Panc1 (cell line): Measurements from ENCODE around the gene GLI3. TPM values are rescaled to one million over a fixed set of nuclear protein-coding genes. Genes with fewer than 3 reads are reported as not detected.

ENCODE experiments used
- ATAC-seq: fragments of 200-7000 bp; cut with Tn5 transposase; 2 replicates; pipeline ENCODE4 v1.9.1; 2020; ENCODE audit warnings: mild to moderate bottlenecking, moderate library complexity
- Bru-seq: library from RNA; stranded (reverse); fragments of 400-500 nt; gene quantifications from one replicate; lab custom pipeline; 2021; lab: Mats Ljungman, UMichigan
- BruChase-seq, 2 experiments: library from RNA; stranded (reverse); fragments of 400-500 nt; gene quantifications; one replicate each; lab custom pipeline; 2021; lab: Mats Ljungman, UMichigan
- BruUV-seq: library from RNA; stranded (reverse); fragments of 400-500 nt; replicated peaks from 2 replicates; lab custom pipeline; 2021; lab: Mats Ljungman, UMichigan
- CTCF ChIA-PET: fragments of 300-600 bp; sonication (Branson Sonifier 250); formaldehyde crosslinking; loops from one replicate; lab custom pipeline; 2022; ENCODE audit warnings: antibody characterized with exemption; lab: Charles Lee
- POLR2A ChIA-PET: fragments of 300-600 bp; sonication (Branson Sonifier 250); formaldehyde crosslinking; loops from one replicate; lab custom pipeline; 2022; ENCODE audit warnings: antibody characterized with exemption; lab: Charles Lee
- DNase-seq: peaks from one replicate; pipeline ENCODE4 v3.0.0-alpha.2; 2010; ENCODE audit warnings: low read depth, low spot score
- H3K27ac ChIP-seq: 2 replicates; pipeline ENCODE4 v1.5.1; 2011; ENCODE audit warnings: mild to moderate bottlenecking, low read length, inconsistent platforms
- H3K27me3 ChIP-seq: fragments of 200-500 bp; sonication (Bioruptor generic); 2 replicates; pipeline ENCODE4 v1.6.0; 2014; ENCODE audit warnings: low read length, inconsistent platforms; ENCODE audit not compliant: control insufficient read depth, insufficient read depth
- H3K36me3 ChIP-seq: fragments of 200-500 bp; sonication (Bioruptor generic); 2 replicates; pipeline ENCODE4 v1.5.1; 2014; ENCODE audit warnings: inconsistent platforms, mild to moderate bottlenecking, low read length, moderate library complexity; ENCODE audit not compliant: control insufficient read depth, insufficient read depth
- H3K4me1 ChIP-seq: 2 replicates; pipeline ENCODE4 v1.5.1; 2011; ENCODE audit warnings: inconsistent platforms, mild to moderate bottlenecking, low read length, moderate library complexity; ENCODE audit not compliant: control insufficient read depth, insufficient read depth
- H3K4me3 ChIP-seq, 2 experiments: 2 replicates each; pipeline ENCODE4 v1.5.1; 2011 to 2012; ENCODE audit warnings: low read depth in 2 of 2, low read length in 2 of 2, mild to moderate bottlenecking in 2 of 2, inconsistent platforms in 1 of 2, moderate library complexity in 1 of 2
- H3K9me3 ChIP-seq: fragments of 200-500 bp; sonication (Bioruptor generic); 2 replicates; pipeline ENCODE4 v1.5.1; 2014; ENCODE audit warnings: low read depth, mild to moderate bottlenecking, inconsistent platforms, low read length, moderate library complexity; ENCODE audit not compliant: control insufficient read depth, insufficient read depth
- POLR2AphosphoS5 ChIP-seq: IDR thresholded peaks from 2 replicates; pipeline ENCODE4 v1.6.1; 2012; ENCODE audit warnings: mild to moderate bottlenecking, low read depth, low read length, moderate library complexity
- SIN3A ChIP-seq: IDR thresholded peaks from 2 replicates; pipeline ENCODE4 v1.6.1; 2012; ENCODE audit warnings: low read depth, mild to moderate bottlenecking, low read length, moderate library complexity, borderline replicate concordance; ENCODE audit not compliant: insufficient read depth
- TCF7L2 ChIP-seq: IDR thresholded peaks from 2 replicates; pipeline ENCODE4 v1.6.1; 2011; ENCODE audit warnings: mild to moderate bottlenecking, low read depth, low read length, inconsistent platforms
- in situ Hi-C: cut with HindIII; loops from 2 replicates; pipeline ENCODE4 v1.10.0; 2016; ENCODE audit warnings: low sequenced_read_pairs, low pct_unique_long_range_greater_than_20kb
- intact Hi-C: fragments of 100-400 bp; cut with micrococcal nuclease; formaldehyde crosslinking; loops from one replicate; pipeline ENCODE4 v1.10.0; 2022; ENCODE audit not compliant: unreplicated experiment
- long read RNA-seq: library from polyadenylated mRNA; unstranded; transcript quantifications from one replicate; pipeline ENCODE4 v2.0.0, GENCODE V29; 2021; ENCODE audit not compliant: unreplicated experiment
- polyA plus RNA-seq: library from polyadenylated mRNA; unstranded; fragments of >200 nt; gene quantifications from one replicate; pipeline ENCODE4 v1.2.1, GENCODE V29; 2012; ENCODE audit warnings: missing spikeins; ENCODE audit not compliant: insufficient read length
- total RNA-seq: library from RNA; stranded (reverse); gene quantifications from one replicate; pipeline ENCODE4 v1.2.1, GENCODE V29; 2021; ENCODE audit not compliant: unreplicated experiment
- TF ChIP-seq, protein P1 (sequence below), 2 experiments: IDR thresholded peaks; 2 replicates each; pipeline ENCODE4 v1.6.1; 2011 to 2012; ENCODE audit warnings: low read depth in 2 of 2, control low read depth in 1 of 2, low read length in 1 of 2, mild to moderate bottlenecking in 1 of 2, moderate library complexity in 1 of 2; ENCODE audit not compliant: insufficient read depth in 1 of 2
- TF ChIP-seq, protein P2 (sequence below): fragments of 450-650 bp; IDR thresholded peaks from 2 replicates; pipeline ENCODE4 v1.5.1; 2017; ENCODE audit warnings: mild to moderate bottlenecking

The GLI3 gene
- total RNA-seq: 3.7 TPM
- polyA plus RNA-seq: 0.84 TPM
- Bru-seq, nascent RNA: percentile 43 among the genes with signal in this experiment
- BruChase-seq, experiment 1, labeled RNA remaining after a 2-hour chase: percentile 33 among the genes with signal in this experiment
- BruChase-seq, experiment 2, labeled RNA remaining after a 6-hour chase: percentile 35 among the genes with signal in this experiment
- long read RNA-seq, partial matches to known transcripts: 0 of 4 reads
- long read RNA-seq, other reads (novel, unspliced or antisense): 4 of 4 reads

DNA sequence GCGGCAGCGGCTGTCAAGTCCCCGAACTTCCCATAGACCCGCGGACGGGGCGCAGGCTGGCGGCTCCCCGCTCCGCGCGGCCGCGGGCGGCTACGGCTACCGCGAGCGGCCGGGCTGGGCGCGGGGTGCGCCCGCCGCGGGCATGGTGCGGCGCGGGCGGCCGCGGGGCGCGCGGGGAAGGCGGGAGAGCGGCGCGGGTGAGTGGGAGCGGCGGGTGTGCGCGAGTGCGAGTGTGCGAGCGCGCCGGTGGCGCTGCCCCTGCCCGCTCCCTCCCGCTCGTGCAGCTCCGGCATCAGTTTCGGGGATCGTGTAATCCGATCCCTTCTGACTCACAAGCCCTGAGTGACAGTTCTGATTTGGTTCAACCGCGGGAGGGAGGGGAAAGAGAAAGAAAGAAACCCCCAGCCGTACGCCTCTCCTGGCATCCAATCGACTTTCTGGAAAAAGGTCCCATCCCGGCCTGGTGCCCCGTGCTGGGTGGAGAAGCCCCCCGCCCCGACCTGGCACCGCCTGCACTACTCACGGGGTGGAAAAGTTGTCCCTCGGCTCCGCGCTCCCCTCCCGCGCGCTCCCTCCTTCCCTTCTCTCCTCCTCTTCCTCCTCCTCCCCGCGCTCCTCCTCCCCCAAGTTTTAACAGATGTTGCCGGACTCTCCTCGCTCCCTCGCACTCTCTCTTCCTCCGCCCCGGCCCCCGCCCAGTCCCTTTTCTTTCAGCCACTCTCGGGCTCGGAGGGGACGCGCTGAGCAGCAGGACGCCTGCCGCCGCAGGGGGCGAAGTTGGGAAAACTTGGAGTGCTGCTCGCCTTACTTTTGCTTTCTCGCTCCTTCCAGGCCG lies at the start of gene GLI3:
Gene GLI3, minus strand, starts transcription at position 234 of the 835 bp plus-strand sequence. CDS start 13,956 bp downstream, outside the sequence.
- TF ChIP-seq POLR2AphosphoS5: no peak
- no peak for TF ChIP-seq SIN3A
- TF ChIP-seq, protein P1, sequence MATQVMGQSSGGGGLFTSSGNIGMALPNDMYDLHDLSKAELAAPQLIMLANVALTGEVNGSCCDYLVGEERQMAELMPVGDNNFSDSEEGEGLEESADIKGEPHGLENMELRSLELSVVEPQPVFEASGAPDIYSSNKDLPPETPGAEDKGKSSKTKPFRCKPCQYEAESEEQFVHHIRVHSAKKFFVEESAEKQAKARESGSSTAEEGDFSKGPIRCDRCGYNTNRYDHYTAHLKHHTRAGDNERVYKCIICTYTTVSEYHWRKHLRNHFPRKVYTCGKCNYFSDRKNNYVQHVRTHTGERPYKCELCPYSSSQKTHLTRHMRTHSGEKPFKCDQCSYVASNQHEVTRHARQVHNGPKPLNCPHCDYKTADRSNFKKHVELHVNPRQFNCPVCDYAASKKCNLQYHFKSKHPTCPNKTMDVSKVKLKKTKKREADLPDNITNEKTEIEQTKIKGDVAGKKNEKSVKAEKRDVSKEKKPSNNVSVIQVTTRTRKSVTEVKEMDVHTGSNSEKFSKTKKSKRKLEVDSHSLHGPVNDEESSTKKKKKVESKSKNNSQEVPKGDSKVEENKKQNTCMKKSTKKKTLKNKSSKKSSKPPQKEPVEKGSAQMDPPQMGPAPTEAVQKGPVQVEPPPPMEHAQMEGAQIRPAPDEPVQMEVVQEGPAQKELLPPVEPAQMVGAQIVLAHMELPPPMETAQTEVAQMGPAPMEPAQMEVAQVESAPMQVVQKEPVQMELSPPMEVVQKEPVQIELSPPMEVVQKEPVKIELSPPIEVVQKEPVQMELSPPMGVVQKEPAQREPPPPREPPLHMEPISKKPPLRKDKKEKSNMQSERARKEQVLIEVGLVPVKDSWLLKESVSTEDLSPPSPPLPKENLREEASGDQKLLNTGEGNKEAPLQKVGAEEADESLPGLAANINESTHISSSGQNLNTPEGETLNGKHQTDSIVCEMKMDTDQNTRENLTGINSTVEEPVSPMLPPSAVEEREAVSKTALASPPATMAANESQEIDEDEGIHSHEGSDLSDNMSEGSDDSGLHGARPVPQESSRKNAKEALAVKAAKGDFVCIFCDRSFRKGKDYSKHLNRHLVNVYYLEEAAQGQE (IDR thresholded peaks at IDR 0.05; ENCODE audit: insufficient read depth in 1 of 2, low read depth in 2 of 2, low read length in 1 of 2): no peak
- TF ChIP-seq TCF7L2: no peak
- TF ChIP-seq, protein P2, sequence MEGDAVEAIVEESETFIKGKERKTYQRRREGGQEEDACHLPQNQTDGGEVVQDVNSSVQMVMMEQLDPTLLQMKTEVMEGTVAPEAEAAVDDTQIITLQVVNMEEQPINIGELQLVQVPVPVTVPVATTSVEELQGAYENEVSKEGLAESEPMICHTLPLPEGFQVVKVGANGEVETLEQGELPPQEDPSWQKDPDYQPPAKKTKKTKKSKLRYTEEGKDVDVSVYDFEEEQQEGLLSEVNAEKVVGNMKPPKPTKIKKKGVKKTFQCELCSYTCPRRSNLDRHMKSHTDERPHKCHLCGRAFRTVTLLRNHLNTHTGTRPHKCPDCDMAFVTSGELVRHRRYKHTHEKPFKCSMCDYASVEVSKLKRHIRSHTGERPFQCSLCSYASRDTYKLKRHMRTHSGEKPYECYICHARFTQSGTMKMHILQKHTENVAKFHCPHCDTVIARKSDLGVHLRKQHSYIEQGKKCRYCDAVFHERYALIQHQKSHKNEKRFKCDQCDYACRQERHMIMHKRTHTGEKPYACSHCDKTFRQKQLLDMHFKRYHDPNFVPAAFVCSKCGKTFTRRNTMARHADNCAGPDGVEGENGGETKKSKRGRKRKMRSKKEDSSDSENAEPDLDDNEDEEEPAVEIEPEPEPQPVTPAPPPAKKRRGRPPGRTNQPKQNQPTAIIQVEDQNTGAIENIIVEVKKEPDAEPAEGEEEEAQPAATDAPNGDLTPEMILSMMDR: no peak
- ChIA-PET CTCF (no interaction called here), POLR2A (no interaction called here)
- Histone ChIP-seq H3K27ac (no peak within 1 kb of the TSS), H3K4me1 (no peaks in the 10 kb centered on the region), H3K9me3 (no peaks in the 10 kb centered on the region), H3K36me3 (no peaks in the 10 kb centered on the region), H3K4me3 (peak within 1 kb of the TSS; percentile 50 to 57), H3K27me3 (peaks cover 27% of the 10 kb centered on the region)
- intact Hi-C loops: no loop called here
- in situ Hi-C loops: no loop called here
- ATAC-seq (peak; percentile 71), DNase-seq (no peak)
- no TSS peak for BruUV-seq

DNA sequence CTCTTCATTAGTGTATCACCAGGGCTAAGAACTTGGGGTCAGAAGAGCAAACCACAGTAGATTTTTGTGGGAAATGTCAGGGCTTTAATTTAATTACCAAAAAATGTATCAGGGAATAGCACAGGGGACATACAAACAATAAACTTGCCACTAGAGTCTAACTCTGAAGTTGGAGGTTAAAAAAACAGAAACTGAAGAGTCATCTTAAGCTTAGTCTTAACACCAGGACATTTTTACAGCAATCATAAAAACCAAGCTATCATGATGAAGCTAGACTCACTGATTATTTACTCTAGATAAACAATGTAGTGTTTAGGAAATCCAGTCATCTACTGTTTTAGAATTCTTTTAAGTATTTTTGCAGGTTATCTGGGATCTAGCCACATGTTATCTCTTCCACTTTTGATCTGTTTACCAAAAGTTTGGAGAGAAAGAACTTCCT lies 48.4 kb upstream of the GLI3 start:
- no TSS peak for BruUV-seq
- ChIA-PET CTCF (no interaction called here), POLR2A (interaction anchor here (0.6 kb wide), 1 partner anchor 286 kb away, joined by 3 read pairs; no protein-coding TSS in a partner anchor)
- ATAC-seq (peak; percentile 68), DNase-seq (no peak)
- no peak overlapping the region for H3K27ac ChIP-seq
- no peak overlapping the region for H3K4me3 ChIP-seq
- no peaks in the 10 kb centered on the region for H3K9me3 ChIP-seq
- TF ChIP-seq TCF7L2 (peak; percentile 79), POLR2AphosphoS5 (no peak), SIN3A (no peak)
- TF ChIP-seq, protein P2: no peak
- TF ChIP-seq, protein P1 (IDR thresholded peaks at IDR 0.05; ENCODE audit: insufficient read depth in 1 of 2, low read depth in 2 of 2, low read length in 1 of 2): no peak
- no peaks in the 10 kb centered on the region for H3K36me3 ChIP-seq
- in situ Hi-C loops: no loop called here
- H3K4me1 ChIP-seq: no peaks in the 10 kb centered on the region
- no peaks in the 10 kb centered on the region for H3K27me3 ChIP-seq
- intact Hi-C loops: no loop called here
